Measurements from ENCODE around the gene SLC9B2. TPM values are rescaled to one million over a fixed set of nuclear protein-coding genes. Genes with fewer than 3 reads are reported as not detected.

Gene SLC9B2
- total RNA-seq, 1 donor from 2014 or later, result 2.3 TPM

DNA sequence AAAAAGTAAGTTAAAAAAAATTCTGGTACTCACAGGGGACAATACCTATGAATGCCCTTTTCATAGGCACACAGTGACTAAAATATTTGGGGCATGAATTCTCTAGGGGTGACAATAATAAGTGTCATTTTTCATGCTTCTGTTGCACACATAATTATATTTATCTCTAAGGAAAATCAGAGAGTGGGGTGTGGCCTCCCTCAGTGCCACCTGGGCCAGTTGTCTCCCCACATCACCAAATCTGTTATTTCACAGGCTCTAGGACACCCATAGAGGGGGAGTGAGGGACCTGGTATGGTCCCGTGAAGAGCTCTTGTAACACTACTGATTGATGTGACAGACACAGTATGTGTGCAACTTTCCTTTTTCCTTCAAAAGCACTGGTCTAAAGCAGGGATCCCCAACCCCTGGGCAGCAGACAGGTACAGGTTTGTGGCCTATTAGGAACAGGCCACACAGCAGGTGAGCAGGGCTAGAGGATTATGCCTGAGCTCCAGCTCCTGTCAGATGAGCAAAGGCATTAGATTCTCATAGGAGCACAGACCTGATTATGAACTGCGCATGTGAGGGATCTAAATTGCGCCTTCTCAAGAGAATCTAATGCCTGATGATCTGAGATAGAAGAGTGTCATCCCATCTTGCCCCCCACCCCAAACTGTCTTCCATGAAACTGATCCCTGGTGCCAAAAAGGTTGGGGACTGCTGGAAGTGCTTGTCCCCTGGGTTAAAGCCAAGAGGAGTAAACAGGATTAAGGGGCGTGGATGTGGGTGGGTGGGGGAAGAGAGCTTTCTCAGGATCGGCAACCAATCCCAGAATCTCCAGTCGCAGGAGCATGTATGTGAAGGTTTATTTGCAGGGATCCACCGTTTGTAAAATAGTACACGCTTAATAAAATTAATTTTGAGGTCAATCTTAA, 57.9 kb downstream of the SLC9B2 start:
- intact Hi-C loops (cut with micrococcal nuclease), result no loop called here

GRCh38 chr4:103012551-103012950, 64.0 kb downstream of the SLC9B2 start:
- H3K4me1 ChIP-seq, result peaks cover 15% of the 10 kb centered on the region
- TF ChIP-seq CTCF (IDR thresholded peaks at IDR 0.05; ENCODE audit: borderline replicate concordance), result no peak
- no peak for DNase-seq
- H3K27me3 ChIP-seq (ENCODE audit: low read depth), result no peaks in the 10 kb centered on the region
- no peak overlapping the region for H3K4me3 ChIP-seq
- no peaks in the 10 kb centered on the region for H3K36me3 ChIP-seq
- H3K9me3 ChIP-seq (replicated peaks), result no peaks in the 10 kb centered on the region
- peak overlapping the region; percentile 49 for H3K27ac ChIP-seq (replicated peaks)
- intact Hi-C loops (cut with micrococcal nuclease), result no loop called here

More for the DNA sequence above, 57.9 kb downstream of the SLC9B2 start:
- no peak for TF ChIP-seq CTCF (IDR thresholded peaks at IDR 0.05; ENCODE audit: borderline replicate concordance)
- no peaks in the 10 kb centered on the region for H3K27me3 ChIP-seq (ENCODE audit: low read depth)
- no peaks in the 10 kb centered on the region for H3K36me3 ChIP-seq
- peaks cover 17% of the 10 kb centered on the region for H3K4me1 ChIP-seq
- peak overlapping the region; percentile 87 for H3K27ac ChIP-seq (replicated peaks)
- no peaks in the 10 kb centered on the region for H3K9me3 ChIP-seq (replicated peaks)
- no peak for DNase-seq
- peak overlapping the region; percentile 69 for H3K4me3 ChIP-seq

GRCh38 chr4:103012060-103012459, 64.5 kb downstream of the SLC9B2 start:
- no peak overlapping the region for H3K4me3 ChIP-seq
- H3K36me3 ChIP-seq, result no peaks in the 10 kb centered on the region
- no peaks in the 10 kb centered on the region for H3K27me3 ChIP-seq (ENCODE audit: low read depth)
- no peak for DNase-seq
- no peak for TF ChIP-seq CTCF (IDR thresholded peaks at IDR 0.05; ENCODE audit: borderline replicate concordance)
- H3K27ac ChIP-seq (replicated peaks), result peak overlapping the region; percentile 49
- H3K4me1 ChIP-seq, result peaks cover 15% of the 10 kb centered on the region
- intact Hi-C loops (cut with micrococcal nuclease), result no loop called here
- no peaks in the 10 kb centered on the region for H3K9me3 ChIP-seq (replicated peaks)

DNA sequence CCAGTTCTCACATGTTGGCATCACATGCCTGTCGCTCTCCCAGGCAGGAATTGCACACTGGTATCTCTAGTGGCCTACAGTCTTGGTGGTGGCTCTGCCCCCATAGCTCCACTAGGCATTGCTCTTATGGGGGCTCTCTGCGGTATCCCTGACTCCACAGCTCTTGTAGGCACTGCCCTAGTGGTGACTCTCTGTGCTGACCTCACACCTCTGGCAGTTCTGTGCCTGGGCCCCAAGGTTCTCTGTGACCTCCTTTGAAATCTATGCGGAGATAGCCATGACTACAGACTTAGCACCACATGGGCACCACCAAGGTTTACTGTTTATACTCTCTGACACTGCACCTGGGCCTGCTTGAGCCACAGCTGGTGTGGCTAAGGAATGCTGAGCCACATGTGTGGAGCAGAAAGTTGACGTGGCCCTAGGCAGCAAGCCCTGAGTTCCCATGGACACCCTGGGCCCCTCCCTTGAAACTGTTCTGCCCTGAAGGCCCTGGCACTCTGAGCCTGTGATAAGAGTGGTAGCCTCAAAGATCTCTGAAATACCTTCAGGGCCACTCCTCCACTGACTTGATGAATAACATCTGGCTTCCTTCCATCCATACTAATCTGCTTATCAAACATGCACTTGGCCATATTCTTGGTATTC, 65.1 kb downstream of the SLC9B2 start:
- intact Hi-C loops (cut with micrococcal nuclease), result no loop called here
- Histone ChIP-seq H3K36me3 (no peaks in the 10 kb centered on the region), H3K4me1 (peaks cover 15% of the 10 kb centered on the region), H3K27ac (replicated peaks) (peak overlapping the region; percentile 49), H3K4me3 (no peak overlapping the region), H3K27me3 (ENCODE audit: low read depth) (no peaks in the 10 kb centered on the region), H3K9me3 (replicated peaks) (no peaks in the 10 kb centered on the region)
- TF ChIP-seq CTCF (IDR thresholded peaks at IDR 0.05; ENCODE audit: borderline replicate concordance), result no peak
- no peak for DNase-seq

GRCh38 chr4:103010804-103011203, 65.8 kb downstream of the SLC9B2 start:
- Histone ChIP-seq H3K27ac (replicated peaks) (no peak overlapping the region), H3K4me3 (no peak overlapping the region), H3K9me3 (replicated peaks) (no peaks in the 10 kb centered on the region), H3K27me3 (ENCODE audit: low read depth) (no peaks in the 10 kb centered on the region), H3K36me3 (no peaks in the 10 kb centered on the region), H3K4me1 (peaks cover 15% of the 10 kb centered on the region)
- intact Hi-C loops (cut with micrococcal nuclease), result no loop called here
- no peak for DNase-seq
- no peak for TF ChIP-seq CTCF (IDR thresholded peaks at IDR 0.05; ENCODE audit: borderline replicate concordance)
